B cell (primary cell): Measurements from ENCODE around the gene PLXNB1. TPM values are rescaled to one million over a fixed set of nuclear protein-coding genes. Genes with fewer than 3 reads are reported as not detected.

ENCODE experiments used
- ATAC-seq: fragments of 200-7000 bp; cut with Tn5 transposase; one replicate; pipeline ENCODE4 v1.10.0; 2021; ENCODE audit warnings: low read depth, mild to moderate bottlenecking, moderate number of reproducible peaks, moderate library complexity
- CTCF ChIA-PET: fragments of 350-600 bp; sonication (Branson Sonifier 250); formaldehyde crosslinking; loops from one replicate; lab custom pipeline; 2021; ENCODE audit warnings: antibody characterized with exemption, inconsistent platforms; lab: Charles Lee
- POLR2A ChIA-PET: fragments of 350-600 bp; sonication (Branson Sonifier 250); formaldehyde crosslinking; loops from one replicate; lab custom pipeline; 2021; ENCODE audit warnings: antibody characterized with exemption; lab: Charles Lee
- DNase-seq: peaks from one replicate; pipeline ENCODE4 v3.0.0; 2013
- H2AFZ ChIP-seq: 2 replicates; pipeline ENCODE4 v1.6.1; 2012; ENCODE audit warnings: mild to moderate bottlenecking, low read depth, low read length; ENCODE audit not compliant: insufficient read depth, poor library complexity, severe bottlenecking
- H3K27ac ChIP-seq, 2 donors: 1 replicate in 1 of 2; 2 replicates in 1 of 2; pipeline ENCODE4 v1.5.1; 2012 to 2013; ENCODE audit warnings: low read length in 2 of 2, mild to moderate bottlenecking in 2 of 2, moderate library complexity in 1 of 2
- H3K27me3 ChIP-seq, 4 experiments: fragments of 200-600 bp in 1 of 4; sonication (generic) in 1 of 4; replicated peaks in 1 of 4; 1 replicate in 2 of 4; 2 replicates in 2 of 4; pipeline versions ENCODE4 v1.6.1 to v1.7.0; 2013 to 2016; ENCODE audit warnings: low read length in 3 of 4, mild to moderate bottlenecking in 2 of 4, mixed read lengths in 1 of 4, moderate library complexity in 1 of 4; ENCODE audit not compliant: insufficient read depth in 4 of 4, control insufficient read depth in 3 of 4; ENCODE audit errors: control extremely low read depth in 1 of 4
- H3K36me3 ChIP-seq, 2 experiments: replicated peaks in 1 of 2; 1 replicate in 1 of 2; 2 replicates in 1 of 2; pipeline versions ENCODE4 v1.6.1 to v1.7.1; 2013; ENCODE audit warnings: low read length in 1 of 2; ENCODE audit not compliant: insufficient read depth in 2 of 2, control insufficient read depth in 1 of 2; ENCODE audit errors: control extremely low read depth in 1 of 2, extremely low read depth in 1 of 2
- H3K4me1 ChIP-seq, 2 donors: fragments of 200-600 bp in 1 of 2; sonication (generic) in 1 of 2; 1 replicate in 1 of 2; 2 replicates in 1 of 2; pipeline versions ENCODE4 v1.5.1 to v1.6.1; 2013 to 2017; ENCODE audit warnings: low read length in 2 of 2; ENCODE audit not compliant: control insufficient read depth in 2 of 2, insufficient read depth in 2 of 2
- H3K4me2 ChIP-seq: replicated peaks from 2 replicates; pipeline ENCODE3; 2012; ENCODE audit warnings: mild to moderate bottlenecking, low read depth, low read length; ENCODE audit not compliant: poor library complexity, severe bottlenecking
- H3K4me3 ChIP-seq, 5 experiments: fragments of 200-600 bp in 1 of 5; sonication (generic) in 1 of 5; 1 replicate in 3 of 5; 2 replicates in 2 of 5; pipeline versions ENCODE4 v1.5.1 to v1.7.0; 2011 to 2016; ENCODE audit warnings: low read length in 4 of 5, mild to moderate bottlenecking in 4 of 5, low read depth in 2 of 5, control low read depth in 1 of 5, moderate library complexity in 1 of 5; ENCODE audit not compliant: insufficient read depth in 1 of 5; ENCODE audit errors: control extremely low read depth in 1 of 5, extremely low read depth in 1 of 5
- H3K79me2 ChIP-seq: fragments of 200-600 bp; sonication (generic); one replicate; pipeline ENCODE4 v1.6.0; 2016; ENCODE audit warnings: low read length; ENCODE audit not compliant: control insufficient read depth, insufficient read depth
- H3K9ac ChIP-seq: fragments of 200-600 bp; sonication (generic); 2 replicates; pipeline ENCODE4 v1.6.1; 2017; ENCODE audit warnings: mild to moderate bottlenecking, low read length, moderate library complexity
- H3K9me3 ChIP-seq, 3 donors: one replicate each; pipeline versions ENCODE4 v1.6.1 to v1.7.1; 2013; ENCODE audit warnings: low read length in 2 of 3; ENCODE audit not compliant: control insufficient read depth in 2 of 3, insufficient read depth in 1 of 3; ENCODE audit errors: control extremely low read depth in 1 of 3
- H4K20me1 ChIP-seq: 2 replicates; pipeline ENCODE4 v1.6.0; 2012; ENCODE audit warnings: mild to moderate bottlenecking, low read length; ENCODE audit not compliant: insufficient read depth, control insufficient read depth, poor library complexity, severe bottlenecking
- H3K27ac Mint-ChIP-seq: one replicate; pipeline ENCODE4 v1.8.0; 2021; ENCODE audit warnings: mixed read lengths
- H3K27me3 Mint-ChIP-seq: one replicate; pipeline ENCODE4 v1.8.0; 2021; ENCODE audit warnings: mixed read lengths
- H3K4me1 Mint-ChIP-seq: one replicate; pipeline ENCODE4 v1.8.0; 2021; ENCODE audit warnings: mixed read lengths
- H3K4me3 Mint-ChIP-seq: one replicate; pipeline ENCODE4 v1.8.0; 2021; ENCODE audit warnings: mixed read lengths
- H3K9me3 Mint-ChIP-seq: one replicate; pipeline ENCODE4 v1.8.0; 2022; ENCODE audit warnings: mixed read lengths; ENCODE audit not compliant: insufficient read depth
- CTCF ChIP-seq: fragments of 200-600 bp; IDR thresholded peaks from one replicate; pipeline ENCODE4 v1.8.0; 2022; ENCODE audit warnings: antibody characterized with exemption, mild to moderate bottlenecking
- EZH2 ChIP-seq: IDR thresholded peaks from 2 replicates; pipeline ENCODE4 v1.6.1; 2012; ENCODE audit warnings: borderline replicate concordance, low read depth, mild to moderate bottlenecking, moderate library complexity, low read length; ENCODE audit not compliant: insufficient read depth, poor library complexity, severe bottlenecking
- WGBS: methylation state at CpG from one replicate; pipeline ENCODE4 v1.1.5; 2013; ENCODE audit warnings: missing lambda C conversion rate; ENCODE audit not compliant: insufficient coverage; 5-methylcytosine and 5-hydroxymethylcytosine counted together
- intact Hi-C: fragments of 100-400 bp; cut with micrococcal nuclease; formaldehyde crosslinking; loops from one replicate; pipeline ENCODE4 v1.10.0; 2022
- polyA plus RNA-seq: library from polyadenylated mRNA; depleted of rRNA; stranded (reverse); fragments of >200 nt; gene quantifications from 2 replicates; pipeline ENCODE4 v1.2.3, GENCODE V29; 2012
- total RNA-seq, 2 donors: library from RNA; stranded (reverse); fragments of 120-200 nt in 1 of 2; gene quantifications; 1 replicate in 1 of 2; 2 replicates in 1 of 2; pipeline versions ENCODE4 v1.2.3 to v1.2.4, GENCODE V29; 2013 to 2022

PLXNB1 gene
- total and polyA plus RNA-seq, 2 donors (not counting 1 experiment from before 2014, with no cell fraction given): 0.95 to 5.0 TPM

GRCh38 chr3:48419597-48419996 lies 10.3 kb downstream of the PLXNB1 start:
- no peak overlapping the region for H3K9ac ChIP-seq
- H3K79me2 ChIP-seq: no peaks in the 10 kb centered on the region
- no peaks in the 10 kb centered on the region for H3K27me3 Mint-ChIP-seq
- H3K27ac Mint-ChIP-seq: no peak overlapping the region
- ChIA-PET CTCF (interaction anchor here (1.2 to 1.4 kb wide), 3 partner anchors 15 to 146 kb away, joined by 4 to 8 read pairs (median 4); no protein-coding TSS in a partner anchor), POLR2A (no interaction called here)
- no peaks in the 10 kb centered on the region for H3K9me3 Mint-ChIP-seq
- no peaks in the 10 kb centered on the region for H3K9me3 ChIP-seq
- no peaks in the 10 kb centered on the region for H3K4me1 ChIP-seq
- H3K4me1 Mint-ChIP-seq: no peaks in the 10 kb centered on the region
- no peak overlapping the region for H3K4me2 ChIP-seq
- no peak overlapping the region for H3K4me3 ChIP-seq
- no peak overlapping the region for H3K27ac ChIP-seq
- DNase-seq (no peak), ATAC-seq (no peak)
- H3K4me3 Mint-ChIP-seq: no peak overlapping the region
- H3K36me3 ChIP-seq: no peaks in the 10 kb centered on the region
- H3K27me3 ChIP-seq: no peaks in the 10 kb centered on the region
- intact Hi-C loops: no loop called here
- 90% methylated on average over 15 of the region's 17 CpGs for WGBS
- TF ChIP-seq CTCF (no peak), EZH2 (no peak)
- H4K20me1 ChIP-seq: no peaks in the 10 kb centered on the region
- H2AFZ ChIP-seq: no peak overlapping the region

GRCh38 chr3:48419149-48419548 lies 10.7 kb downstream of the PLXNB1 start:
- H3K4me3 ChIP-seq: no peak overlapping the region
- 89% methylated on average over 9 of the region's 9 CpGs for WGBS
- Mint-ChIP-seq H3K9me3 (no peaks in the 10 kb centered on the region), H3K27ac (no peak overlapping the region), H3K4me1 (no peaks in the 10 kb centered on the region), H3K27me3 (no peaks in the 10 kb centered on the region), H3K4me3 (no peak overlapping the region)
- no peaks in the 10 kb centered on the region for H3K79me2 ChIP-seq
- DNase-seq (no peak), ATAC-seq (no peak)
- no peaks in the 10 kb centered on the region for H3K4me1 ChIP-seq
- H3K9me3 ChIP-seq: no peaks in the 10 kb centered on the region
- no peak overlapping the region for H2AFZ ChIP-seq
- H3K4me2 ChIP-seq: no peak overlapping the region
- ChIA-PET POLR2A (no interaction called here), CTCF (interaction anchor here (1.2 to 1.4 kb wide), 3 partner anchors 16 to 145 kb away, joined by 4 to 8 read pairs (median 4); no protein-coding TSS in a partner anchor)
- no peaks in the 10 kb centered on the region for H3K36me3 ChIP-seq
- H4K20me1 ChIP-seq: no peaks in the 10 kb centered on the region
- no peak overlapping the region for H3K27ac ChIP-seq
- intact Hi-C loops: no loop called here
- H3K27me3 ChIP-seq: no peaks in the 10 kb centered on the region
- TF ChIP-seq EZH2 (no peak), CTCF (no peak)
- no peak overlapping the region for H3K9ac ChIP-seq
